SK-N-SH (cell line): Measurements from ENCODE around the gene THBS3.

Experiments used
- CHD2 ChIP-seq: fragments of 150-350 bp; IDR thresholded peaks from 2 replicates; pipeline ENCODE4 v1.6.1; 2018; ENCODE audit warnings: low read length; ENCODE audit not compliant: partially characterized antibody
- CTCF ChIP-seq: fragments of 200-600 bp; sonication (generic); IDR thresholded peaks from 2 replicates; pipeline ENCODE4 v1.6.1; 2017; ENCODE audit warnings: antibody characterized with exemption, mild to moderate bottlenecking, moderate library complexity
- EZH2phosphoT487 ChIP-seq: fragments of 200-600 bp; sonication (generic); IDR thresholded peaks from 2 replicates; pipeline ENCODE4 v1.6.1; 2017; ENCODE audit warnings: low read depth, mixed run types, mild to moderate bottlenecking, antibody characterized with exemption, moderate library complexity, borderline replicate concordance
- GABPA ChIP-seq: IDR thresholded peaks from 2 replicates; pipeline ENCODE4 v1.4.0; 2012; ENCODE audit warnings: low read depth, mild to moderate bottlenecking
- JUND ChIP-seq: IDR thresholded peaks from 2 replicates; pipeline ENCODE4 v1.4.0; 2012
- MXI1 ChIP-seq: IDR thresholded peaks from 2 replicates; pipeline ENCODE4 v1.6.1; 2012; ENCODE audit warnings: mild to moderate bottlenecking, low read depth, low read length, improper control_type of control experiment
- NRF1 ChIP-seq: IDR thresholded peaks from 2 replicates; pipeline ENCODE4 v1.6.1; 2012; ENCODE audit warnings: low read depth, mild to moderate bottlenecking, low read length
- POLR2AphosphoS5 ChIP-seq: IDR thresholded peaks from 2 replicates; pipeline ENCODE4 v1.6.1; 2012; ENCODE audit warnings: low read depth, low read length
- RCOR1 ChIP-seq: fragments of 150-350 bp; IDR thresholded peaks from 2 replicates; pipeline ENCODE4 v1.6.1; 2017; ENCODE audit warnings: antibody characterized with exemption, low read length
- TAF1 ChIP-seq: IDR thresholded peaks from 2 replicates; pipeline ENCODE4 v1.6.1; 2012; ENCODE audit warnings: low read depth, mild to moderate bottlenecking, low read length, moderate library complexity, borderline replicate concordance
- TEAD4 ChIP-seq: IDR thresholded peaks from 2 replicates; pipeline ENCODE4 v1.4.0; 2012; ENCODE audit warnings: mild to moderate bottlenecking, borderline replicate concordance; ENCODE audit not compliant: insufficient read depth
- USF1 ChIP-seq: IDR thresholded peaks from 2 replicates; pipeline ENCODE4 v1.4.0; 2012; ENCODE audit warnings: low read depth, borderline replicate concordance
- YY1 ChIP-seq: IDR thresholded peaks from 2 replicates; pipeline ENCODE4 v1.4.0; 2012; ENCODE audit warnings: low read depth, mild to moderate bottlenecking
- TF ChIP-seq, protein P1 (sequence below): IDR thresholded peaks from 2 replicates; pipeline ENCODE4 v1.4.0; 2012; ENCODE audit warnings: low read depth

- no peak for TF ChIP-seq CTCF
- TF ChIP-seq GABPA, result no peak
- TF ChIP-seq NRF1, result no peak
- TF ChIP-seq TAF1, result no peak
- peak; percentile 11 for TF ChIP-seq CHD2
- no peak for TF ChIP-seq RCOR1
- TF ChIP-seq JUND, result no peak
- TF ChIP-seq MXI1, result peak; percentile 26; the same call in 1 of the 2 replicates
- no peak for TF ChIP-seq TEAD4
- TF ChIP-seq USF1, result no peak
- TF ChIP-seq, protein P1, sequence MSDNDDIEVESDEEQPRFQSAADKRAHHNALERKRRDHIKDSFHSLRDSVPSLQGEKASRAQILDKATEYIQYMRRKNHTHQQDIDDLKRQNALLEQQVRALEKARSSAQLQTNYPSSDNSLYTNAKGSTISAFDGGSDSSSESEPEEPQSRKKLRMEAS, result no peak
- TF ChIP-seq POLR2AphosphoS5, result no peak
- no peak for TF ChIP-seq EZH2phosphoT487
- no peak for TF ChIP-seq YY1
Observed at GRCh38 chr1:155184835-155185782, 22.6 kb downstream of the THBS3 start.
